Measurements from ENCODE around the gene ZFYVE28. TPM values are rescaled to one million over a fixed set of nuclear protein-coding genes. Genes with fewer than 3 reads are reported as not detected.

ZFYVE28 gene
- polyA plus RNA-seq, 1 of the 3 experiments (the other 2 are of a cell fraction): 3.2 TPM

DNA sequence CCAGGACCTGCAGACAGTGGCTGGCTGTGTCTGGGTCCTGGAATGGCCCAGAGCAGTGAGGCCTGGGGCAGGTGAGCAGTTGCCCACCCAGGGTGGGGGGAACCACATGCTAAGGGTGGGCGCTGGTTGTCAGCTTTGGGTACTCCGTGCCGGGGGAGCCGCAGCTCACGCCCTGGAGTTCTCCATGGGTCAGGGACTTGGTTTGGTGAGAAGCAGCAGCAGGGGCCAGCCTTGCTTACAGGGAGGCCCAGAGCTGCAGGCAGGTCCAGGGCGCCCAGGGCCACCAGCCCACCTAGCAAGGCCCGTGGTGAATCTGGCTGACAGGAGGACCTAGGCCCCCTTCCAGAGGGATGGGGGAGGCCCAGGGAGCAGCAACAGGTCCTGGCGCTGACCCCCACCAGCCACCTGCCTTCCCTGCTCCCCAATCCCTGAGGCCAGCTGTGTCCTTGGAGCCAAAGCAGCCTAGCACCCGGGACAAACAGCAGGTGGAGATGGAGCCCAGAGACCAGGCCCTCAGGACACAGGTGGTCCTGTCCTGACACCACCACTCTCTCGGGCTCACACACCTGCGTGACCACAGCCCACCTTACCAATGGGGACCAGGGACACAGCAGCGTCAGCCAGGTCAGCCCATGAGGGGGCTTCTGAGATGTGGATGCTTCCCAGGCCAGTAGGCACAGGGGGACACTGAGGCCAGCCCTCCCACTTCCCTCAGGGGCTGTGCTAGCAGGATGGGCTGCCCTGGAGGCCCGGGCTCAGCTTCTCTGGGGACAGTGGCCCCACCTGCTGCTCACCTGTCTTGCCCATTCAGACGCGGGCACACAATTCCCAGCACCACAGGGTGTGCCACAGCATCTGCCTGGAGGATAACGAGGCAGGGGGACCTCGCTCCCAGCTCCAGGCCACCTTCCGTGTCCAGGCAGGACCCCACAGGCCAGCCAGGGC lies 160.1 kb downstream of the ZFYVE28 start:
- H3K9me3 ChIP-seq: no peaks in the 10 kb centered on the region
- H3K79me2 ChIP-seq (ENCODE audit: insufficient read depth): peaks cover 47% of the 10 kb centered on the region
- ChIA-PET POLR2A (interaction anchor here (1.0 kb wide), 1 partner anchor 14 kb away, joined by 3 read pairs; no protein-coding TSS in a partner anchor), CTCF (interaction anchor here (1.3 to 1.4 kb wide), 2 partner anchors 132 to 204 kb away, joined by 3 to 4 read pairs; no protein-coding TSS in a partner anchor)
- H3K9me2 ChIP-seq: no peaks in the 10 kb centered on the region
- TF ChIP-seq, protein P1, sequence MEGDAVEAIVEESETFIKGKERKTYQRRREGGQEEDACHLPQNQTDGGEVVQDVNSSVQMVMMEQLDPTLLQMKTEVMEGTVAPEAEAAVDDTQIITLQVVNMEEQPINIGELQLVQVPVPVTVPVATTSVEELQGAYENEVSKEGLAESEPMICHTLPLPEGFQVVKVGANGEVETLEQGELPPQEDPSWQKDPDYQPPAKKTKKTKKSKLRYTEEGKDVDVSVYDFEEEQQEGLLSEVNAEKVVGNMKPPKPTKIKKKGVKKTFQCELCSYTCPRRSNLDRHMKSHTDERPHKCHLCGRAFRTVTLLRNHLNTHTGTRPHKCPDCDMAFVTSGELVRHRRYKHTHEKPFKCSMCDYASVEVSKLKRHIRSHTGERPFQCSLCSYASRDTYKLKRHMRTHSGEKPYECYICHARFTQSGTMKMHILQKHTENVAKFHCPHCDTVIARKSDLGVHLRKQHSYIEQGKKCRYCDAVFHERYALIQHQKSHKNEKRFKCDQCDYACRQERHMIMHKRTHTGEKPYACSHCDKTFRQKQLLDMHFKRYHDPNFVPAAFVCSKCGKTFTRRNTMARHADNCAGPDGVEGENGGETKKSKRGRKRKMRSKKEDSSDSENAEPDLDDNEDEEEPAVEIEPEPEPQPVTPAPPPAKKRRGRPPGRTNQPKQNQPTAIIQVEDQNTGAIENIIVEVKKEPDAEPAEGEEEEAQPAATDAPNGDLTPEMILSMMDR (IDR thresholded peaks at IDR 0.05): no peak
- TF ChIP-seq SMC3 (IDR thresholded peaks at IDR 0.05; ENCODE audit: low read depth, low read length): no peak
- TF ChIP-seq, protein P2, sequence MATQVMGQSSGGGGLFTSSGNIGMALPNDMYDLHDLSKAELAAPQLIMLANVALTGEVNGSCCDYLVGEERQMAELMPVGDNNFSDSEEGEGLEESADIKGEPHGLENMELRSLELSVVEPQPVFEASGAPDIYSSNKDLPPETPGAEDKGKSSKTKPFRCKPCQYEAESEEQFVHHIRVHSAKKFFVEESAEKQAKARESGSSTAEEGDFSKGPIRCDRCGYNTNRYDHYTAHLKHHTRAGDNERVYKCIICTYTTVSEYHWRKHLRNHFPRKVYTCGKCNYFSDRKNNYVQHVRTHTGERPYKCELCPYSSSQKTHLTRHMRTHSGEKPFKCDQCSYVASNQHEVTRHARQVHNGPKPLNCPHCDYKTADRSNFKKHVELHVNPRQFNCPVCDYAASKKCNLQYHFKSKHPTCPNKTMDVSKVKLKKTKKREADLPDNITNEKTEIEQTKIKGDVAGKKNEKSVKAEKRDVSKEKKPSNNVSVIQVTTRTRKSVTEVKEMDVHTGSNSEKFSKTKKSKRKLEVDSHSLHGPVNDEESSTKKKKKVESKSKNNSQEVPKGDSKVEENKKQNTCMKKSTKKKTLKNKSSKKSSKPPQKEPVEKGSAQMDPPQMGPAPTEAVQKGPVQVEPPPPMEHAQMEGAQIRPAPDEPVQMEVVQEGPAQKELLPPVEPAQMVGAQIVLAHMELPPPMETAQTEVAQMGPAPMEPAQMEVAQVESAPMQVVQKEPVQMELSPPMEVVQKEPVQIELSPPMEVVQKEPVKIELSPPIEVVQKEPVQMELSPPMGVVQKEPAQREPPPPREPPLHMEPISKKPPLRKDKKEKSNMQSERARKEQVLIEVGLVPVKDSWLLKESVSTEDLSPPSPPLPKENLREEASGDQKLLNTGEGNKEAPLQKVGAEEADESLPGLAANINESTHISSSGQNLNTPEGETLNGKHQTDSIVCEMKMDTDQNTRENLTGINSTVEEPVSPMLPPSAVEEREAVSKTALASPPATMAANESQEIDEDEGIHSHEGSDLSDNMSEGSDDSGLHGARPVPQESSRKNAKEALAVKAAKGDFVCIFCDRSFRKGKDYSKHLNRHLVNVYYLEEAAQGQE (IDR thresholded peaks at IDR 0.05; ENCODE audit: low read depth, low read length): no peak
- no peak for TF ChIP-seq GATA2 (CRISPR knock-in tag; IDR thresholded peaks at IDR 0.05)
- TF ChIP-seq POLR2AphosphoS5 (IDR thresholded peaks at IDR 0.05; ENCODE audit: low read depth, low read length): no peak
- no peak for TF ChIP-seq FOXM1 (IDR thresholded peaks at IDR 0.05; ENCODE audit: low read depth)
- no peak for TF ChIP-seq TAF1 (IDR thresholded peaks at IDR 0.05; ENCODE audit: borderline replicate concordance, low read depth, low read length)
- H3K4me2 ChIP-seq: no peak overlapping the region
- H2AFZ ChIP-seq (ENCODE audit: low read depth): no peak overlapping the region
- 95% methylated on average over 4 of the region's 18 CpGs for WGBS (ENCODE audit: low lambda C conversion rate)
- no peaks in the 10 kb centered on the region for H3K27me3 ChIP-seq (ENCODE audit: insufficient read depth)
- H4K20me1 ChIP-seq (ENCODE audit: insufficient read depth): peaks cover 71% of the 10 kb centered on the region
- H3K9ac ChIP-seq: no peak overlapping the region
- no peak overlapping the region; a peak in 1 of 4 replicates for H3K27ac ChIP-seq (ENCODE audit: low read depth in 2 of 2, low read length in 1 of 2)
- peaks cover 5 to 60% of the 10 kb centered on the region in 2 experiments; a peak in 2 of 4 replicates for H3K4me1 ChIP-seq (ENCODE audit: control insufficient read depth in 1 of 2, insufficient read depth in 2 of 2, low read depth in 1 of 2, low read length in 1 of 2)
- peaks cover 0 to 47% of the 10 kb centered on the region in 2 experiments for H3K36me3 ChIP-seq (replicated peaks in 1 of 2; ENCODE audit: control insufficient read depth in 1 of 2, insufficient read depth in 2 of 2, low read length in 1 of 2)
- H3F3A ChIP-seq (replicated peaks; ENCODE audit: insufficient read depth): no peaks in the 10 kb centered on the region
- DNase-seq: peak; percentile 8
- H3K4me3 ChIP-seq (ENCODE audit: low read depth in 2 of 2, low read length in 1 of 2): no peak overlapping the region

Measured in SK-N-SH (cell line).